Fibroblast of skin of left biceps (primary cell): ENCODE data around the gene GNL1.

Experiments used
- DNase-seq, 2 experiments: peaks; one replicate each; pipeline ENCODE4 v3.0.0-alpha.2; 2013; ENCODE audit warnings: low read depth in 2 of 2

GNL1 gene

DNA sequence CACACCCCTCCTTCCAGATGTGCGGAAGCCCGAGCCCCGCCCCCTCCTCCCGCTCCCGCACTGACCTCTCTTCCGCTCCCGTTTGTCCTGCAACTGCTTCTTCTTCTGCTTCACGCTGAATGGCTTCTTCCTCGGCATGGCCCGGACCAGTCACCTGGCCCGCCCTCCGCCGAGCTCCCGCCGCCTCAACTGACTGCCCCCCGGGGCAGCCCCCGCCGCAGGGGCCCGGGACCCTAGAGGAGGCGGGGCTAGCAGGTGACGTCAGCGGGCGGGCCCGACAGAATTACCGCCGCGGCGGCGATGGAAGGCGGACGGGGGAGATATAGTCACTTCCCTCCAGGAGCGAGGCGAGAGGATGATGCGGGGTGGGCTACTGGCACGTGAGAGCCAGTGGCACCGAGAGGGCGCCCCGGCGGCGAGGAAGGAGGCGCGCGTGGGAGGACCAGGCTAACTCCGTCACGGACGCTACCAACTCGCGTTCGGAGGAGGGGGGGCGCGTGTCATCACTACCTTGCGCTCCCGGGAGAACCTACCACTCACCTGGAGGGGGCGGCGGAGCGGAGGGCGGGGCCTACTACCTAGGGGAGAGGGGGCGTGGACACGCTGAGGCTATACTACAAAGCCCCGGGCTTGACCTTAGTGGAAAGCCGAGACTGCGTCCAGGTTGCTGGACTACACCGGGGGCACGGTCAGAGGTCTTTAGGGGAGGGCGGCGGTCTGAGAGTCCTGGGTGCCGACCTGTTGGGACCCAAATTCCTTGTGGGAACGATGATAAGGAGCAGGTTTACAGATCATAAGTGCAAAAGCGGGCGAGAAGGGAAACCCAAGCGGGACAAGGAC lies at the start of gene GNL1:
GNL1 (minus strand) TSS at position 424 of the 840 bp plus-strand sequence; CDS start at position 138, 286 bp downstream.
- DNase-seq = peak; percentile 55 to 65

DNA sequence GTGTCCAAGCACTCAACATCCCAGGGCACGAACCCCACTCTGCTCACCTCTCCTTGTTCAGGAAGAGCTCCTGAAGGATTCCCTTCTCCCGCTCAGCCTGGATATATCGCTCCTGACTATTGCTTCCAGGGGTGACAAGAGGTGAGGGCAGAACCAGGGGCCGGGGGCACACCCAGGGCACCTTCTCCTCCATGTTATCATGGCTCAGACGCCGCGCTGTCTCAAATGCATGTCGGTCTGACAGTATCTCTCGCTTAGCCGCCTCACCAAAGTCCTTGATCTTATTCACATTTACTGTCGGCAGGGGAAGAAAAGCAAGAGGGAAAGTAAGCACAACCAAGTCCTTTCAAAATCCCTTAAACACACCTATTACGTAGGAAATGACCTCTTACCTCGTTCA lies 47.7 kb upstream of the GNL1 start:
- no peak for DNase-seq

- DNase-seq = no peak
These were observed 45.7 kb upstream of the GNL1 start for GRCh38 chr6:30601815-30602641.

DNA sequence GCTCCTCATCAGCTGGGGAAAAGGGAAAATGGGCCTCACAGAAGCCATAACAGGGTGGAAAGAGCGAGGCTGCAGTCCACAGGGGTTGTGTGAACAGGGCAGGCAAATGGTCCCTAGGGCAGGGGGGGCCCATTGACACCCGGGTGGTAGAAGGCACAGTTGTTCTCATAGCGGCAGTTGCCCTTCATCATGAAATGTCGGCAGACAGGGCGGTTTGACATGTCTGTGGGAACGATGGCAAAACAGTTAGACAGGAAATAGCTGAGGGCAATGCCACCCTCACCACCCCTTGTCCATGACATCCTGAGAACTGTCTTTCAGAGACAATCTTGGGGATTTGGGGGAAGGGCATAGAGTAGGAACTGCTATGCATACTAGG lies 45.1 kb upstream of the GNL1 start:
- DNase-seq = no peak

GRCh38 chr6:30600451-30600961 lies 44.2 kb upstream of the GNL1 start:
- DNase-seq = no peak

DNA sequence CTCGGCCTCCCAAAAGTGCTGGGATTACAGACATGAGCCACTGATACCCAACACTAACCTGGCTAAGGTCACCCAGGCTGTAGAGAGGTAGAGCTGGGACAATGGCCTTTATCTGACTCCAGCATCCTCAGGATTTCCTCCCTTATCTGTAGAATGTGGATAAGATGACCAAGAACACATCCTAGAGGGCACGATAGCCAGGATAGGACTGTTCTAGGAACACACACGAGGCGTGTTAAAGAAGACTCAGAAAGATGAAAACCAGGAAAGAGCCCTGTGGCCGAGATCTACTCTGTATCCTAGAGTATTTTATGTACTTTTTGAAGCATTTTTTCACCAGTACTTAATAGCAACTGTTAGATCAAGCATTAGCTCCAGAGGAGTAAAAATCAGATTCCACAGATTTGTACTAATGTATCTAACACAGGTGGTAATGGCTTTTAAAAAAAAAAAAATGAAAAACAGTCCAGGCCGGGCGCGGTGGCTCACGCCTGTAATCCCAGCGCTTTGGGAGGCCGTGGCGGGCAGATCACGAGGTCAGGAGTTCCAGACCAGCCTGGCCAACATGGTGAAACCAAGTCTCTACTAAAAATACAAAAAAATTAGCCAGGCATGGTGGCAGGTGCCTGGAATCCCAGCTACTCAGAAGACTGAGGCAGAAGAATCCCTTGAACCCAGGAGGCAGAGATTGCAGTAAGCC lies 43.5 kb upstream of the GNL1 start:
- DNase-seq = no peak

- DNase-seq = no peak
These were observed 42.8 kb upstream of the GNL1 start for GRCh38 chr6:30598912-30599624.

- peak in 1 of 2 experiments; percentile 42 for DNase-seq
These were observed 41.2 kb upstream of the GNL1 start for GRCh38 chr6:30597315-30598144.

DNA sequence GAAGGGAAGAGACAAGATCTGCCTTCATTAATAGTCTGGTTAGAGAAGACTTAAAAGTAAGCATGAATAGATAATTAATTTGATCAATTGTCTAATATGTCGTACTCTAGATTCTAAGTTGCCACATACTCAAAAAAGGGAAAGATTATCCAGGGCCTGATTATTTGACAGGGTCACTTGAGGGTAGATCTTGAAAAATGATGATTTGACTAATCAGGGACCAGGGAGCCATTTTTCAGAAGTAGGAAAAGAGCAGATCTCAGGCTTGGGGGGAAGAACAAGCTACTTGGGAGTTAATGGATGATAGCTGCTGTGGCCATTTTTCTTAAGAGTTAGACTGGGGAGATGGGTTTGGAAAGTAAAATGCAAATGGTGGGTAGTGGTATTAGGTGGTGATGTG lies 36.0 kb upstream of the GNL1 start:
- DNase-seq = no peak

DNA sequence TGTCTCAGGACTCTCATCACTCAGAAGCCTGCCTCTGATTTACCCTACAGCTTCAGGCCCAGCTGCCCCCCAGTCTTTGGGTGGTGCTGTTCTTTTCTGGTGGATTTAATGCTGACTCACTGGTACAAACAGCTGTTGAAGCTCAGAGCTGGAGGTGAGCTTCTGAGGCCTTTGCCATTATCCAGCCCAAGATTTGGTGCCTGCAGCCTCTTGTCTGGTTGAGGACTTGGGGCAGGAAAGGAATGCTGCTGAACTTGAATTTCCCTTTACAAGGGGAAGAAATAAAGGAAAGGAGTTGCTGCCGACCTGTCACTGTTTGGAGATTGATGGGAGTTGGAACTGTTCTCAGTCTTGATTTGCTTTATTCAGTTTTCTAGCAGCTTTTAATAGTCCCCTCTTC lies 34.7 kb upstream of the GNL1 start:
- DNase-seq = no peak

DNA sequence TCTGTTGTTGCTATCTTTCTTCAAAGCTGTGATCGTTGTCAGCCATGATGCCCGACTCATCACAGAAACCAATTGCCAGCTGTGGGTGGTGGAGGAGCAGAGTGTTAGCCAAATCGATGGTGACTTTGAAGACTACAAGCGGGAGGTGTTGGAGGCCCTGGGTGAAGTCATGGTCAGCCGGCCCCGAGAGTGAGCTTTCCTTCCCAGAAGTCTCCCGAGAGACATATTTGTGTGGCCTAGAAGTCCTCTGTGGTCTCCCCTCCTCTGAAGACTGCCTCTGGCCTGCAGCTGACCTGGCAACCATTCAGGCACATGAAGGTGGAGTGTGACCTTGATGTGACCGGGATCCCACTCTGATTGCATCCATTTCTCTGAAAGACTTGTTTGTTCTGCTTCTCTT lies 34.2 kb upstream of the GNL1 start:
- DNase-seq = no peak

DNA sequence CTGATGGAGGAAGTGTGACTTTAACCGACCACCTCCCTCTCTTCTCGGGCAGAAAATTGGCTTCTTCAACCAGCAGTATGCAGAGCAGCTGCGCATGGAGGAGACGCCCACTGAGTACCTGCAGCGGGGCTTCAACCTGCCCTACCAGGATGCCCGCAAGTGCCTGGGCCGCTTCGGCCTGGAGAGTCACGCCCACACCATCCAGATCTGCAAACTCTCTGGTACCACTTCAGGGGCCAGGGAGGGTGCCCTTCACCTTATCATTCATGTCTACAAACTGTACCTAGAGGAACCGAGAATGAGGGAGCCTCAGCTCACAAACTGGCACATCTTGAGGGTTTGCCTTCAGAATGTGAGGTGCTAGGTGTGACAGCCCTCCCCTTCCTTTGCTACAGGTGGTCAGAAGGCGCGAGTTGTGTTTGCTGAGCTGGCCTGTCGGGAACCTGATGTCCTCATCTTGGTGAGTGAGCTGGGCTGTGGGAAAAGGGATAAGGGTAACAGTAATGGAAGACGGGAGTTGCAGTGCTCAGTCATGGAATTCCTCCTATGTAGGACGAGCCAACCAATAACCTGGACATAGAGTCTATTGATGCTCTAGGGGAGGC lies 33.6 kb upstream of the GNL1 start:
- DNase-seq = no peak

DNA sequence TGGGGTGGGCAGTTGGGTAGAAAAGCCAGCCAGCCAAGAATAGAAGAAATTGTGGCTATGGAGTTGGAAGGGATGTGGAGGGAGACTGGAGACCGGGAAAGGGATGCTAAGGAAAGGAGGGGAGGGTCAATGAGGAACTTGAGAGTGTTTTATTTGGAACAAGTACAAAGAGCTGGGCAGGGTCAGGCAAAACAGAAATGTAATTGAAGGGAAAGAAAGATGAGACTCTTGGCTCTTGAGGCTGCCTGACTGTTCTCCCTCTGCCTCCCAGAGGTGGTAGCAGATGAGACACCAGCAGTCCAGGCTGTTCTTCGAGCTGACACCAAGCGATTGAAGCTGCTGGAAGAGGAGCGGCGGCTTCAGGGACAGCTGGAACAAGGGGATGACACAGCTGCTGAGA lies 27.6 kb upstream of the GNL1 start:
- DNase-seq = no peak

DNA sequence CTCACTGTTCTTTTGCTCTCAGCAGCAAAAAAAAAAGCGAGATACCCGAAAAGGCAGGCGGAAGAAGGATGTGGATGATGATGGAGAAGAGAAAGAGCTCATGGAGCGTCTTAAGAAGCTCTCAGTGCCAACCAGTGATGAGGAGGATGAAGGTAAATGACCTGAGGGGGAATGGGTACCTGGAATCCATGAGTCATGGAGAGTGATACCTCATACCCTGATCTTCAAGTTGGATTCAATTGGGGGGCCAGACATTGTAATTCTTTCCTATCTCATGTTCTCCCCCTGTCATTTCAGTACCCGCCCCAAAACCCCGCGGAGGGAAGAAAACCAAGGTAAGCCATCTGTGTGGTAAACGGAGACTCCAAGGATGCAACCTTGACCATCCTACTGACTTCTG lies 21.8 kb upstream of the GNL1 start:
- no peak for DNase-seq

- no peak for DNase-seq
These were observed 16.8 kb upstream of the GNL1 start for GRCh38 chr6:30573113-30573512.

GRCh38 chr6:30572148-30572547 lies 15.9 kb upstream of the GNL1 start:
- no peak for DNase-seq

- DNase-seq = no peak
These were observed 15.4 kb upstream of the GNL1 start for GRCh38 chr6:30571762-30572082.

DNA sequence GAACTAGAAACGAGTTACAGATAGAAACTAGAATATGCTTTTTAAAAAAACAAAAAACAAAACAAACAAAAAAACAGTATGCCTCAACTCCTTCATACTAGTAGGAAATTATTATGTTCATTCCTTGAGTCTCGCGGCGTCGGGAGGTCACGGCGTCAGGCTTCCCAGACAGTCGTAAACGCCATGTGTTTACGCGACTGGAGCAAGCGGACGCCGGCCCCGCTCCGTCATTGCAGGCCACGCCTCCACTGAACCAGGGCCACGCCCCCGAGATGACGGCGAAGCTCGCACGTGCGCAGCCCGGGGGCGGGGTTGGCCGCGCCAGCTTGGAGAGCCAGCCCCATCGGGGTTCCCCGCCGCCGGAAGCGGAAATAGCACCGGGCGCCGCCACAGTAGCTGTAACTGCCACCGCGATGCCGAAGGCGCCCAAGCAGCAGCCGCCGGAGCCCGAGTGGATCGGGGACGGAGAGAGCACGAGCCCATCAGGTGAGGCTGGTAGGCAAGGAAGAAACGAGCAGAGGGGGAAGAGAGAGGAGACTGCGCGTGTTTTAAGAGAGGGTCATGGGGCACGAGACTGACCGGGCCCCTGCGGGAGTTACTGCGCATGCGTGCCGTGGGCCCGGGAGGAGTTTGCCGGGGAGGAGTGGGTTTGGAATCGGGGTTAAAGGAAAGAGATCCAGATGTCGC lies 14.9 kb upstream of the GNL1 start, which contains the start of gene ABCF1:
ABCF1 (plus strand) TSS at position 368 of the 687 bp plus-strand sequence; CDS start at position 414, 46 bp downstream.
- peak; percentile 90 to 91 for DNase-seq

DNA sequence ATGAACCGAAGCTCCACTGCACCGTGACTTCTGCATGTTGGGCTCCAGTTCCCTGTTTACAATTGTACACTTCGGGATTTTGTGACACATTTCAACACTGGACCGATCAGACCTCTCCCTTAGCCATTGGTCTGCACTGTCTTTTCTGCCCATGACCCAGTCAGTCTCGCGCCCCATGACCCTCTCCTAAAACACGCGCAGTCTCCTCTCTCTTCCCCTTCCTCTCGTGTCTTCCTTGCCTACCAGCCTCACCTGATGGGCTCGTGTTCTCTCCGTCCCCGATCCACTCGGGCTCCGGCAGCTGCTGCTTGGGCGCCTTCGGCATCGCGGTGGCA lies 14.4 kb upstream of the GNL1 start:
- no peak for DNase-seq

GRCh38 chr6:30570263-30570662 lies 14.0 kb upstream of the GNL1 start:
- DNase-seq = no peak
